Spleen (tissue), 7 donors: ENCODE data around the gene APOL2.
A peak's percentile ranks its signal among the peaks of the same experiment; 100 is the strongest.

Experiments used
- POLR2A ChIP-seq, 3 donors: fragments of 450-650 bp; IDR thresholded peaks; one replicate each; pipeline ENCODE4 v1.5.1; 2017; ENCODE audit warnings: antibody characterized with exemption in 3 of 3, mild to moderate bottlenecking in 1 of 3
- POLR2AphosphoS5 ChIP-seq, 3 donors: sonication (generic); formaldehyde crosslinking; IDR thresholded peaks; one replicate each; pipeline ENCODE4 v1.5.1; 2017; ENCODE audit warnings: antibody characterized with exemption in 3 of 3
- TF ChIP-seq, protein P1 (sequence below), 11 experiments: fragments of 200-600 bp in 7 of 11; fragments of 450-650 bp in 4 of 11; sonication (generic) in 4 of 11; IDR thresholded peaks in 8 of 11; conservative IDR thresholded peaks in 3 of 11; 1 replicate in 7 of 11; 2 replicates in 4 of 11; pipeline versions ENCODE4 v1.4.0 to v1.8.0; 2016 to 2021; ENCODE audit warnings: antibody characterized with exemption in 11 of 11, inconsistent platforms in 4 of 11, mild to moderate bottlenecking in 1 of 11
- donor health status: DM: no; HTN: no; CAD: no; lungs with moderate emphysema.
- donor health status: DM: no; HTN: no; CAD: no.
- donor health status: DM: no; HTN: no; CAD: no.

DNA sequence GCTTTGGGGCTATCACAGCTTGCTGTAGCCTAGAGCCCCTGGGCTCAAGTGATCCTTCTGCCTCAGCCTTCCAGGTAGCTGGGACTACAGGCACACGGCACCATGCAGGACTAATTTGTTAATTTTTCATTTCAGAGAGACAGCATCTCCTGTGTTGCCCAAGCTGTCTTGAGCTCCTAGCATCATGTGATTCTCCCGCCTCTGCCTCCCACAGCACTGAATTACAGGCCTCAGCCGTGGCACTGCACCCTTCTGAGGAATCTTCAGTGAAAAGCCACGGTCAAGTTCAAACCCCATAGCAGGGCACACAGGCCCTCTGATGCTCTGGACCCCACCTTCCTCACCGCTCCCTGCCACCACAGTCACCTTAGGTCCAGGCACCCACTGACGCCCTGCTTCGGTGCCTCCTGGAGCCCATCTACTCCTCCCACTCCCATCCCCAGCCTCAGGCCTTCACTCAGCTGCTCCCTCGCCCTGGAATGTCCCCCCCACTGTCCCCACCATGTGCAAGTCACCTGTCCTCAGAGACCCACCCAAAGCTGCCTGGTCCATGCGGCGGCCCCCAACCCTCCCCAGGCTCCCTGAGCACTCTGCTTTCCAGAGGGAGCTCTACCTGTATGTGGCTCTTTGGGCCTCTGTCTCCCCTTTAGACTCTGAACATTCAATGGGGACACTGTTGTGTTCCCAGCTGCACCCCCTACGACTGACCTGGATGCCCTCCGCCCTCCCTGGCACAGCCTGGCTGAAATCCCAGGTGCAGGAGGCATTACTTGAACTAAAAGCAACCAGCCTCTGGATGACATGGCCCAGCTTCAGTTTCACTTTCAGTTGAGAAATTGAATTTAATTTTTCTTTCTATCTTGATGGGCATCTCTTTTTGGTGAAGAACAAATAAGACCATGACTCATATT lies 1.6 kb downstream of the APOL2 start:
- TF ChIP-seq, protein P1, sequence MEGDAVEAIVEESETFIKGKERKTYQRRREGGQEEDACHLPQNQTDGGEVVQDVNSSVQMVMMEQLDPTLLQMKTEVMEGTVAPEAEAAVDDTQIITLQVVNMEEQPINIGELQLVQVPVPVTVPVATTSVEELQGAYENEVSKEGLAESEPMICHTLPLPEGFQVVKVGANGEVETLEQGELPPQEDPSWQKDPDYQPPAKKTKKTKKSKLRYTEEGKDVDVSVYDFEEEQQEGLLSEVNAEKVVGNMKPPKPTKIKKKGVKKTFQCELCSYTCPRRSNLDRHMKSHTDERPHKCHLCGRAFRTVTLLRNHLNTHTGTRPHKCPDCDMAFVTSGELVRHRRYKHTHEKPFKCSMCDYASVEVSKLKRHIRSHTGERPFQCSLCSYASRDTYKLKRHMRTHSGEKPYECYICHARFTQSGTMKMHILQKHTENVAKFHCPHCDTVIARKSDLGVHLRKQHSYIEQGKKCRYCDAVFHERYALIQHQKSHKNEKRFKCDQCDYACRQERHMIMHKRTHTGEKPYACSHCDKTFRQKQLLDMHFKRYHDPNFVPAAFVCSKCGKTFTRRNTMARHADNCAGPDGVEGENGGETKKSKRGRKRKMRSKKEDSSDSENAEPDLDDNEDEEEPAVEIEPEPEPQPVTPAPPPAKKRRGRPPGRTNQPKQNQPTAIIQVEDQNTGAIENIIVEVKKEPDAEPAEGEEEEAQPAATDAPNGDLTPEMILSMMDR (IDR thresholded peaks at IDR 0.05 in 8 of 11, conservative IDR thresholded peaks at IDR 0.05 in 3 of 11) = no peak
- TF ChIP-seq POLR2A (IDR thresholded peaks at IDR 0.05) = no peak
- peak in 1 of 3 donors; percentile 10 for TF ChIP-seq POLR2AphosphoS5 (IDR thresholded peaks at IDR 0.05)
